RWPE2 (cell line): ENCODE measurements around the gene AFAP1.

ENCODE experiments used
- ATAC-seq: fragments of 200-7000 bp; cut with Tn5 transposase; 3 replicates; pipeline ENCODE4 v1.9.1; 2021; ENCODE audit warnings: low read depth
- DNase-seq: peaks from one replicate; pipeline ENCODE4 v3.0.0-alpha.2; 2020; ENCODE audit warnings: low spot score
- H3K27ac ChIP-seq: fragments of 450-650 bp; 2 replicates; pipeline ENCODE4 v1.5.1; 2017; ENCODE audit warnings: mild to moderate bottlenecking; ENCODE audit not compliant: poor library complexity, severe bottlenecking
- H3K27me3 ChIP-seq: fragments of 250-450 bp; sonication (Bioruptor Pico); 2 replicates; pipeline ENCODE4 v1.5.1; 2021; ENCODE audit warnings: mild to moderate bottlenecking, moderate library complexity; ENCODE audit not compliant: insufficient read depth, poor library complexity, severe bottlenecking
- H3K36me3 ChIP-seq: fragments of 250-450 bp; sonication (Bioruptor Pico); 2 replicates; pipeline ENCODE4 v1.5.1; 2020; ENCODE audit warnings: low read depth, mild to moderate bottlenecking, moderate library complexity
- H3K4me1 ChIP-seq: fragments of 250-450 bp; sonication (Bioruptor Pico); 2 replicates; pipeline ENCODE4 v1.5.1; 2021; ENCODE audit warnings: mild to moderate bottlenecking, moderate library complexity; ENCODE audit not compliant: insufficient read depth, poor library complexity, severe bottlenecking
- H3K4me3 ChIP-seq: fragments of 250-450 bp; sonication (Bioruptor Pico); 2 replicates; pipeline ENCODE4 v1.5.1; 2021; ENCODE audit warnings: mild to moderate bottlenecking, moderate library complexity; ENCODE audit not compliant: severe bottlenecking
- H3K9me3 ChIP-seq: fragments of 250-450 bp; sonication (Bioruptor Pico); 2 replicates; pipeline ENCODE4 v1.5.1; 2021; ENCODE audit warnings: mild to moderate bottlenecking, moderate library complexity; ENCODE audit not compliant: severe bottlenecking
- TF ChIP-seq, protein P1 (sequence below): fragments of 450-650 bp; IDR thresholded peaks from one replicate; pipeline ENCODE4 v1.5.1; 2017; ENCODE audit warnings: mild to moderate bottlenecking, moderate library complexity; ENCODE audit not compliant: poor library complexity, severe bottlenecking

The AFAP1 gene

DNA sequence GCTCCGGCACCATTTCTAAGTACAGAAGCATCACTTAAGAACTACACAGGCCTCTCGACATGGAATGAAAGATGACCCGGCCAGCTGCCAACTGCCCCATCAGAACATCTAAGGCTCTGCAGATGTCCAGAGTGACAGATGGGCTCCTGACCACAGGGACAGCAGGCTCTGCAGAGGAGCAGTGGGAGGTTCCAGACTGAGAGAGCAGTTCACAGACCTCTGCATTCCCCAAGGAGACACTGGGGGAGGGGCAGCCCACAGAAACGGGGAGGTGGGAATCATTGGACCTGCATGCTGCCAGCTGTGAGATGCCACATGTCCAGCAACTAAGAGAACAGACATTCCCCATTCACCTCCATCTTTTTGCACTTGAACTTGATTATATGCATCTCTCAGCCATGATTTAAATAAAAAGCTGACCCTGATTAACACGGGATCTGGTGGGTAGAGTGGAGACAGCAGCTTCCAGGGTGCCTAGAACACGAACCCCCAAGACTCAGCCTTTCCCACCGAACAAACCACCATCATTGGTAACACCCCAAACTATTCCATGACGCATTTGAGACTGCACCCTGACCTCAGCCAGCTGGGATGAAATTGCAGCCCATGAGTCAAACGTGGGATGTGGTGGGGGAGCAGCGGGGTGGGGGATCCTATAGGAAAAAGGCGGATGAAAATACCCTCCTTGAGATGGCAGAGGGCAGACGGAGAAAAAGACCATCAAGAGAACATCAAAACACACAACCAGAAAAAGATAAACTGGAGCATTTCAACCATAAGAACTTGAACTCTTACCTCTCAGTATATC lies 47.2 kb downstream of the AFAP1 start:
- ATAC-seq: no peak
- Histone ChIP-seq H3K4me1 (peaks cover 54% of the 10 kb centered on the region), H3K9me3 (peaks cover 5% of the 10 kb centered on the region), H3K27me3 (no peaks in the 10 kb centered on the region), H3K4me3 (no peak overlapping the region), H3K36me3 (0 out of 2 replicates have a peak, but pooled peaks cover 3% of the 10 kb centered on the region), H3K27ac (peak overlapping the region; percentile 86)
- TF ChIP-seq, protein P1, sequence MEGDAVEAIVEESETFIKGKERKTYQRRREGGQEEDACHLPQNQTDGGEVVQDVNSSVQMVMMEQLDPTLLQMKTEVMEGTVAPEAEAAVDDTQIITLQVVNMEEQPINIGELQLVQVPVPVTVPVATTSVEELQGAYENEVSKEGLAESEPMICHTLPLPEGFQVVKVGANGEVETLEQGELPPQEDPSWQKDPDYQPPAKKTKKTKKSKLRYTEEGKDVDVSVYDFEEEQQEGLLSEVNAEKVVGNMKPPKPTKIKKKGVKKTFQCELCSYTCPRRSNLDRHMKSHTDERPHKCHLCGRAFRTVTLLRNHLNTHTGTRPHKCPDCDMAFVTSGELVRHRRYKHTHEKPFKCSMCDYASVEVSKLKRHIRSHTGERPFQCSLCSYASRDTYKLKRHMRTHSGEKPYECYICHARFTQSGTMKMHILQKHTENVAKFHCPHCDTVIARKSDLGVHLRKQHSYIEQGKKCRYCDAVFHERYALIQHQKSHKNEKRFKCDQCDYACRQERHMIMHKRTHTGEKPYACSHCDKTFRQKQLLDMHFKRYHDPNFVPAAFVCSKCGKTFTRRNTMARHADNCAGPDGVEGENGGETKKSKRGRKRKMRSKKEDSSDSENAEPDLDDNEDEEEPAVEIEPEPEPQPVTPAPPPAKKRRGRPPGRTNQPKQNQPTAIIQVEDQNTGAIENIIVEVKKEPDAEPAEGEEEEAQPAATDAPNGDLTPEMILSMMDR: no peak
- no peak for DNase-seq

DNA sequence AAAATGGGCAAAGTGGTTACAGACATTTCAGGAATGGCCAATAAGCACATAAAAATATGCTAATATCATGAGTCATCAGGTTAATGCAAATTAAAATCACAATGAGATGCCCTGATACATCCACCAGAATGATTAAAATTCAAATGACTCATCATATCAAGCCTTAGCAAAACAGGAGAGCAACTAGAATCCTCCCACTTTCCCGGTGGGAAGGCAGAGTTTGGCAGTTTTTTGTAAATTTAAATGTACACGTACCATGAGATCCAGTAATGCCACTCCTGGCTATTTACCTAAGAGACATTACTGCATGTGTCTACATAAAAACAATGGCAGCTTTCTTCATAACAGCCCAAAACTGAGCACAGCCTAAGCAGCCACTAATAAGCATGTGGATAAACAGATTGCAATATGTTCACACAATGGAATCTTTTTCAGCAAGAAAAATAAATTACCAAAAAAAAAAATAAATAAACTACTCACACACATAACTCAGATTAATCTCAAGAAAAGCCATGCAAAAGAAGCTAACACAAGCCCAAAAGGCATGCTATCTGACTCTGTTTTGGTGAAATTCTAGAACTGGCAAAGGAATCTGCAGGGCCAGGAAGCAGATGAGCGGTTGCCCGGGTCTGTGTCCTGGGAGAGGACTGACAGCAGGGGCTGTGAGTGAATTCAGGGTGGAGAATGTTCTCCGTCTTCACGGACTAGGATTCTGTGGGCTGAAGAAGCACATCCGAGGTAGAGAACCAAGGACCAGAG lies 48.8 kb downstream of the AFAP1 start:
- H3K27ac ChIP-seq: peak overlapping the region; percentile 86
- TF ChIP-seq, protein P1: no peak
- no peak overlapping the region for H3K4me3 ChIP-seq
- peaks cover 62% of the 10 kb centered on the region for H3K4me1 ChIP-seq
- H3K9me3 ChIP-seq: peaks cover 5% of the 10 kb centered on the region
- H3K27me3 ChIP-seq: no peaks in the 10 kb centered on the region
- H3K36me3 ChIP-seq: 0 out of 2 replicates have a peak, but pooled peaks cover 3% of the 10 kb centered on the region
- DNase-seq (no peak), ATAC-seq (peak; percentile 67)

DNA sequence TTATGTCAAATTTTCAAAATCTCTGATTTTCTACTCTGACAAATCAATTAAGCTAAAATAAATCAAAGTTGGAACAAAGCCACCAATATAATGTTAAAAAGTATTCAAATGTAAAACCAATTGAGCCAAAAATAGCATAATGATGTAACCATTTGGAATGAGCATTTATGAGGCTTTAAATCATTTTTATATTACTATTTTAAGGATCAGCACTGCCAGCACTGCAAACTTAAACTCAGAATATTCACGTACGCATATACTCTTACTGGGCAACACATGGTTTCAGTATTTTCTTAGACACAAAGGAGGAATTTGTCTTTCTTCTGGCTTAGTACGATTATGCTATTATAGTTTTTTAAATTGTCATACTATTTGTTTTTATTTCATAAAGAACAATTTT lies 52.2 kb downstream of the AFAP1 start:
- ATAC-seq: no peak
- DNase-seq: no peak
- Histone ChIP-seq H3K9me3 (peaks cover 5% of the 10 kb centered on the region), H3K4me1 (peaks cover 45% of the 10 kb centered on the region), H3K4me3 (no peak overlapping the region), H3K27ac (no peak overlapping the region), H3K27me3 (no peaks in the 10 kb centered on the region), H3K36me3 (no peaks in the 10 kb centered on the region)
- TF ChIP-seq, protein P1: no peak

DNA sequence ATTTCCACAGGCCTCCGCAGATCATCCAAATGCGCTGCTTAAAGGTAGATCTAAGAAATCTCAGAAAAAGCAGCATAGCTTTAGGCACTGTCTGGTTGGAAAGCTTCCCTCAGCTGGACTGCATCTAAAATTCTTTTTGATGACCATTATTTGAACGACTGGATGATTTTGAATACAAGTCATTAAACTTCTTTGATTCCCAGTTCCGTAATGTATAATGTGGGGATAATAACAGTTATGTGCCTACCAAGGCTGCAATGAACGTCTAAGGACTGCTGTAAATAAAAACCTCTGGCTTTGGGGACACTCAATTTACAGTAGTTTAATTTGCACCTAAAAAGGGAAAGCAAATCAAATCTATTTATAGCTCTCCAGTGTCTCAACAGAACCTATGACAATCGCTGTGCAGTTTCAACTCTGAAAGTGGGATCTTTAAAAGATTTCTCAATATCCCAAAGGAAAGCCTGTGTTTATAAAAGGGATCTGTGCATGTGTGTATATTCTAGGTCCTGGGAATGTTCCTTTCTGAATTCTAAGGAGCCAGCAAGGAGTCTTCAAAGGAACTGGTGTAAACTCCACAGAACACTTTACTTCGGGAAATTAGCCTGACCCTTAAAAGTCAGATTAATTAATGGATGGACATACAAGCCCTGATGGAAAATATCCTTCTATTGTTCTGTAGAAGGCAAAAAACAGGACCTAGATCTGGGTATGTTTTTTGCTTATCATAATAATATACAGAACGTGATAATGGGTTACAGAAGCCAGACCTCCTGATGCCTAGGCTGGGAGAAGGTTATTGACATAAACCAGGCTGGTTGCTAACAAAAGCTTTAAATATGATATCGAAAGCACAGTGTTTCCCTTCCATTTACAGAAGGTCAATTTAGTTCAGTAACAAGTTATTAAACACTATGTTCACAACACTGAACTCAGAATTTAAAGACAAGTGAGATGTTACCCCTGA lies 53.4 kb downstream of the AFAP1 start:
- Histone ChIP-seq H3K27me3 (no peaks in the 10 kb centered on the region), H3K27ac (no peak overlapping the region), H3K36me3 (no peaks in the 10 kb centered on the region), H3K9me3 (peaks cover 5% of the 10 kb centered on the region), H3K4me1 (peaks cover 40% of the 10 kb centered on the region), H3K4me3 (no peak overlapping the region)
- ATAC-seq (no peak), DNase-seq (no peak)
- TF ChIP-seq, protein P1: no peak
